Endothelial cell of umbilical vein (primary cell): Measurements from ENCODE around the gene ATF3. TPM values are rescaled to one million over a fixed set of nuclear protein-coding genes. Genes with fewer than 3 reads are reported as not detected.

Source experiments
- BruUV-seq: library from RNA; stranded (reverse); fragments of 400-500 nt; replicated peaks from 2 replicates; lab custom pipeline; 2021; lab: Mats Ljungman, UMichigan
- CTCF ChIA-PET: fragments of 300-600, 350-600 bp; sonication (Branson Sonifier 250); formaldehyde crosslinking; loops from one replicate; lab custom pipeline; 2021; ENCODE audit warnings: antibody characterized with exemption, inconsistent platforms; lab: Charles Lee
- POLR2A ChIA-PET: fragments of 300-600, 350-600 bp; sonication (Branson Sonifier 250); formaldehyde crosslinking; loops from one replicate; lab custom pipeline; 2021; ENCODE audit warnings: antibody characterized with exemption, inconsistent platforms; lab: Charles Lee
- DNase-seq: peaks from one replicate; pipeline ENCODE4 v3.0.0-alpha.2; 2011; ENCODE audit warnings: low read depth, low spot score
- FAIRE-seq: peaks from 2 replicates; lab custom pipeline; 2011; peaks lifted over from hg19 to GRCh38; lab: Jason Lieb, UNC
- H2AFZ ChIP-seq: 2 replicates; pipeline ENCODE4 v1.6.0; 2012; ENCODE audit warnings: low read depth, low read length, control low read depth, inconsistent platforms
- H3K27ac ChIP-seq: 2 replicates; pipeline ENCODE4 v1.5.1; 2011; ENCODE audit warnings: low read depth, mild to moderate bottlenecking, control low read depth, low read length, moderate library complexity; ENCODE audit not compliant: insufficient read depth
- H3K27me3 ChIP-seq, 2 experiments: 2 replicates each; pipeline versions ENCODE4 v1.6.0 to v1.6.1; 2011; ENCODE audit warnings: low read length in 2 of 2, mixed read lengths in 1 of 2; ENCODE audit not compliant: control insufficient read depth in 2 of 2, insufficient read depth in 2 of 2
- H3K36me3 ChIP-seq, 2 experiments: 2 replicates in 1 of 2; 3 replicates in 1 of 2; pipeline ENCODE4 v1.5.1; 2011; ENCODE audit warnings: low read length in 2 of 2, mild to moderate bottlenecking in 1 of 2, moderate library complexity in 1 of 2; ENCODE audit not compliant: control insufficient read depth in 2 of 2, insufficient read depth in 2 of 2; ENCODE audit errors: extremely low read depth in 1 of 2
- H3K4me1 ChIP-seq: 3 replicates; pipeline ENCODE4 v1.5.1; 2011; ENCODE audit warnings: mild to moderate bottlenecking, low read length; ENCODE audit not compliant: control insufficient read depth, insufficient read depth; ENCODE audit errors: extremely low read depth
- H3K4me2 ChIP-seq: 2 replicates; pipeline ENCODE4 v1.6.1; 2011; ENCODE audit warnings: low read length, control low read depth, mixed read lengths; ENCODE audit not compliant: insufficient read depth
- H3K4me3 ChIP-seq, 3 experiments: fragments of 200-600 bp in 1 of 3; sonication (generic), shearing (Covaris generic) in 1 of 3; replicated peaks in 1 of 3; 2 replicates each; pipeline ENCODE4 v1.5.1; 2011 to 2016; ENCODE audit warnings: control low read depth in 3 of 3, low read length in 3 of 3, mild to moderate bottlenecking in 2 of 3, inconsistent platforms in 1 of 3, low read depth in 1 of 3, moderate library complexity in 1 of 3; ENCODE audit not compliant: insufficient read depth in 1 of 3
- H3K79me2 ChIP-seq: 2 replicates; pipeline ENCODE4 v1.6.0; 2012; ENCODE audit warnings: low read length, inconsistent platforms; ENCODE audit not compliant: control insufficient read depth, insufficient read depth
- H3K9ac ChIP-seq: replicated peaks from 2 replicates; pipeline ENCODE3; 2011; ENCODE audit warnings: low read length, control low read depth; ENCODE audit not compliant: insufficient read depth; ENCODE audit errors: extremely low read depth
- H3K9me1 ChIP-seq: replicated peaks from 3 replicates; pipeline ENCODE4 v1.6.0; 2011; ENCODE audit warnings: mild to moderate bottlenecking, low read length; ENCODE audit not compliant: control insufficient read depth, insufficient read depth; ENCODE audit errors: extremely low read depth
- H3K9me3 ChIP-seq: replicated peaks from 2 replicates; pipeline ENCODE4 v1.5.1; 2012; ENCODE audit warnings: low read length, inconsistent platforms; ENCODE audit not compliant: control insufficient read depth, insufficient read depth
- H4K20me1 ChIP-seq: replicated peaks from 2 replicates; pipeline ENCODE3; 2011; ENCODE audit warnings: mild to moderate bottlenecking, low read length; ENCODE audit not compliant: control insufficient read depth, insufficient read depth; ENCODE audit errors: extremely low read depth
- CTCF ChIP-seq, 2 donors: IDR thresholded peaks; 1 replicate in 1 of 2; 2 replicates in 1 of 2; pipeline ENCODE4 v1.5.1; 2011; ENCODE audit warnings: low read length in 2 of 2, mild to moderate bottlenecking in 2 of 2, moderate library complexity in 2 of 2, control low read depth in 1 of 2, inconsistent platforms in 1 of 2, low read depth in 1 of 2; ENCODE audit not compliant: insufficient read depth in 1 of 2; ENCODE audit errors: extremely low read depth in 1 of 2
- EZH2 ChIP-seq: IDR thresholded peaks from 2 replicates; pipeline ENCODE4 v1.6.1; 2012; ENCODE audit warnings: borderline replicate concordance, low read depth, mild to moderate bottlenecking, moderate library complexity, low read length, inconsistent platforms; ENCODE audit not compliant: severe bottlenecking
- FOS ChIP-seq: IDR thresholded peaks from 2 replicates; pipeline ENCODE4 v1.6.1; 2011; ENCODE audit warnings: mild to moderate bottlenecking, low read length, moderate library complexity, borderline replicate concordance; ENCODE audit not compliant: insufficient read depth
- GATA2 ChIP-seq: IDR thresholded peaks from 2 replicates; pipeline ENCODE4 v1.7.0; 2011; ENCODE audit warnings: low read depth, mild to moderate bottlenecking, moderate library complexity, mixed read lengths, low read length; ENCODE audit not compliant: insufficient read length, insufficient read depth
- JUN ChIP-seq: IDR thresholded peaks from 2 replicates; pipeline ENCODE4 v1.6.1; 2011; ENCODE audit warnings: borderline replicate concordance, low read depth; ENCODE audit not compliant: insufficient read length, insufficient read depth
- MAX ChIP-seq: IDR thresholded peaks from 2 replicates; pipeline ENCODE4 v1.6.1; 2011; ENCODE audit not compliant: insufficient read depth, insufficient read length
- MYC ChIP-seq: IDR thresholded peaks from one replicate; pipeline ENCODE4 v1.6.1; 2011; ENCODE audit warnings: mild to moderate bottlenecking, low read depth, low read length
- POLR2A ChIP-seq: IDR thresholded peaks from 2 replicates; pipeline ENCODE4 v1.6.1; 2012; ENCODE audit warnings: low read depth, mild to moderate bottlenecking, control low read depth, low read length
- POLR2AphosphoS5 ChIP-seq: IDR thresholded peaks from 2 replicates; pipeline ENCODE4 v1.6.1; 2012; ENCODE audit warnings: low read depth, mild to moderate bottlenecking, control low read depth, low read length, moderate library complexity; ENCODE audit not compliant: insufficient read depth
- dilution Hi-C: fragments of 300-500 bp; cut with MboI; formaldehyde crosslinking; loops from one replicate; pipeline ENCODE4 v1.15.0; 2019; ENCODE audit warnings: low sequenced_read_pairs; ENCODE audit not compliant: extremely low pct_ligation_motif_present
- intact Hi-C: fragments of 100-400 bp; cut with micrococcal nuclease; formaldehyde crosslinking; loops from one replicate; pipeline ENCODE4 v1.10.0; 2022
- polyA plus RNA-seq, 4 experiments: library from polyadenylated mRNA; depleted of rRNA in 3 of 4; stranded (reverse) in 3 of 4; unstranded in 1 of 4; fragments of >200 nt; gene quantifications; 2 replicates each; pipeline versions ENCODE4 v1.2.1 to v1.2.3, GENCODE V29; 2011 to 2012; ENCODE audit warnings: missing spikeins in 1 of 4
- total RNA-seq: library from RNA; stranded (reverse); gene quantifications from 2 replicates; pipeline ENCODE4 v1.2.3, GENCODE V29; 2021

ATF3 gene
- total and polyA plus RNA-seq, 2 donors (not counting 3 experiments of a cell fraction or from before 2014, with no cell fraction given), result 6.1 to 17.1 TPM

- Histone ChIP-seq H3K4me3 (no peak overlapping the region), H3K27me3 (peaks cover 14 to 16% of the 10 kb centered on the region in 2 experiments)
- POLR2A ChIA-PET, result interaction anchor here (0.6 kb wide), 1 partner anchor 21 kb away, joined by 10 read pairs; no protein-coding TSS in a partner anchor
Observed at GRCh38 chr1:212611000-212611948, 2.7 kb downstream of the ATF3 start.

More at GRCh38 chr1:212611000-212611948, 2.7 kb downstream of the ATF3 start:
- BruUV-seq, result no TSS peak
- no peaks in the 10 kb centered on the region for H4K20me1 ChIP-seq
- no peaks in the 10 kb centered on the region for H3K36me3 ChIP-seq
- CTCF ChIA-PET, result interaction anchor here (0.9 to 8.0 kb wide), 4 partner anchors 24 to 134 kb away, joined by 3 to 71 read pairs (median 4); no protein-coding TSS in a partner anchor
- no peak overlapping the region for H3K9ac ChIP-seq
- no peak overlapping the region for H3K4me2 ChIP-seq
- peaks cover 26% of the 10 kb centered on the region for H3K4me1 ChIP-seq
- H3K9me3 ChIP-seq, result no peaks in the 10 kb centered on the region
- no peaks in the 10 kb centered on the region for H3K9me1 ChIP-seq
- dilution Hi-C loops (no loop called here), intact Hi-C loops (no loop called here)
- DNase-seq (no peak), FAIRE-seq (no peak)
- H3K27ac ChIP-seq, result no peak overlapping the region
- H3K79me2 ChIP-seq, result no peaks in the 10 kb centered on the region
- no peak overlapping the region for H2AFZ ChIP-seq
- TF ChIP-seq CTCF (IDR thresholded peaks at IDR 0.05; ENCODE audit: extremely low read depth in 1 of 2, insufficient read depth in 1 of 2, low read depth in 1 of 2, low read length in 2 of 2) (no peak), FOS (no peak), EZH2 (no peak), POLR2AphosphoS5 (no peak), MYC (no peak), POLR2A (no peak), MAX (no peak), GATA2 (no peak), JUN (no peak)
